Astrocyte (in vitro differentiated cells and primary cell): ENCODE measurements around the gene DSCAM.

ENCODE experiments used
- CTCF ChIP-seq: IDR thresholded peaks from 2 replicates; pipeline ENCODE4 v1.5.1; 2011; ENCODE audit warnings: low read depth, mild to moderate bottlenecking, inconsistent platforms, low read length, moderate library complexity; ENCODE audit not compliant: insufficient read depth
- EZH2 ChIP-seq: IDR thresholded peaks from 2 replicates; pipeline ENCODE4 v1.6.1; 2012; ENCODE audit warnings: mild to moderate bottlenecking, low read length, inconsistent platforms; ENCODE audit not compliant: insufficient read depth

- TF ChIP-seq EZH2 (no peak), CTCF (no peak)
These were observed 866.6 kb downstream of the DSCAM start for GRCh38 chr21:39980241-39980820.
